Stomach (tissue), 19 donors: Measurements from ENCODE around the gene ZNF397. TPM values are rescaled to one million over a fixed set of nuclear protein-coding genes. Genes with fewer than 3 reads are reported as not detected.
A peak's percentile ranks its signal among the peaks of the same experiment; 100 is the strongest.

Source experiments
- DNase-seq, 2 donors: peaks; one replicate each; pipeline versions ENCODE4 v3.0.0 to v3.0.0-alpha.2; 2013 to 2019
- H3K27ac ChIP-seq, 5 donors: fragments of 200-600 bp in 4 of 5; sonication (generic) in 4 of 5; one replicate each; pipeline ENCODE4 v1.5.1; 2013 to 2019; ENCODE audit warnings: mild to moderate bottlenecking in 1 of 5, moderate library complexity in 1 of 5
- H3K27me3 ChIP-seq, 3 donors: fragments of 200-600 bp; sonication (generic); one replicate each; pipeline ENCODE4 v1.5.1; 2017 to 2019; ENCODE audit warnings: mixed run types in 1 of 3
- H3K36me3 ChIP-seq, 4 donors: fragments of 200-600 bp; sonication (generic); 1 replicate in 3 of 4; 2 replicates in 1 of 4; pipeline ENCODE4 v1.5.1; 2016 to 2019
- H3K4me1 ChIP-seq, 4 donors: fragments of 200-600 bp; sonication (generic); one replicate each; pipeline ENCODE4 v1.5.1; 2016 to 2019
- H3K4me3 ChIP-seq, 4 donors: fragments of 200-600 bp; sonication (generic) in 3 of 4; one replicate each; pipeline ENCODE4 v1.5.1; 2016 to 2019; ENCODE audit warnings: mild to moderate bottlenecking in 1 of 4
- H3K9me3 ChIP-seq, 4 donors: fragments of 200-600 bp; sonication (generic); one replicate each; pipeline ENCODE4 v1.5.1; 2016 to 2019
- CTCF ChIP-seq, 7 experiments: fragments of 450-650 bp in 4 of 7; fragments of 200-600 bp in 3 of 7; sonication (generic) in 3 of 7; IDR thresholded peaks; one replicate each; pipeline ENCODE4 v1.5.1; 2016 to 2019; ENCODE audit warnings: antibody characterized with exemption in 7 of 7, control low read depth in 2 of 7, mild to moderate bottlenecking in 1 of 7
- EP300 ChIP-seq: sonication (generic); formaldehyde crosslinking; IDR thresholded peaks from one replicate; pipeline ENCODE4 v1.6.1; 2017; ENCODE audit warnings: antibody characterized with exemption
- POLR2A ChIP-seq, 4 donors: fragments of 450-650 bp; IDR thresholded peaks; one replicate each; pipeline ENCODE4 v1.6.1; 2016; ENCODE audit warnings: antibody characterized with exemption in 4 of 4, control low read depth in 2 of 4, mild to moderate bottlenecking in 1 of 4, moderate library complexity in 1 of 4
- POLR2AphosphoS5 ChIP-seq, 3 donors: sonication (generic); formaldehyde crosslinking; IDR thresholded peaks; one replicate each; pipeline ENCODE4 v1.6.1; 2016; ENCODE audit warnings: antibody characterized with exemption in 3 of 3
- WGBS, 5 donors: extraction: QIAGEN DNeasy Blood & Tissue Kit in 3 of 5; methylation state at CpG; one replicate each; pipeline versions ENCODE4 v1.1.5 to v1.1.7; 2013 to 2018; 5-methylcytosine and 5-hydroxymethylcytosine counted together
- intact Hi-C: fragments of 100-400 bp; cut with DNase I; formaldehyde crosslinking; loops from one replicate; pipeline ENCODE4 v1.15.1; 2023; ENCODE audit warnings: low total_unique reads
- long read RNA-seq, 10 donors: transcript quantifications; one replicate each; lab custom pipeline, GENCODE V29; 2026
- polyA plus RNA-seq, 3 donors: library from polyadenylated mRNA; stranded (reverse); fragments of 200-250 nt; gene quantifications; one replicate each; pipeline ENCODE4 v1.2.3, GENCODE V29; 2013
- total RNA-seq, 5 donors: library from RNA; depleted of rRNA; stranded (reverse); fragments of >200 nt; gene quantifications; one replicate each; pipeline versions ENCODE4 v1.1.0 to v1.2.3, GENCODE V29; 2014 to 2016
- donor health status: healthy with polysubstance abuse.
- donor health status: Bipolar disorder and iron deficiency.
- donor health status: healthy.

ZNF397 gene
- total RNA-seq (10 to 100 TPM; 15.4 to 45.5 (median 32.1) TPM), polyA plus RNA-seq (10 to 100 TPM; 10.9 to 20.2 (median 10.9) TPM)
- long read RNA-seq, donor 1, partial matches to known transcripts, result 0 of 1 reads
- long read RNA-seq, donor 1, other reads (novel, unspliced or antisense), result 0 of 1 reads
- long read RNA-seq, donor 2, partial matches to known transcripts, result 0 of 1 reads
- long read RNA-seq, donor 2, other reads (novel, unspliced or antisense), result 0 of 1 reads
- long read RNA-seq, donor 3, full-length matches to known transcripts, result 2 of 28 reads
- long read RNA-seq, donor 3, partial matches to known transcripts, result 26 of 28 reads
- long read RNA-seq, donor 3, other reads (novel, unspliced or antisense), result 0 of 28 reads
- long read RNA-seq, donor 4, partial matches to known transcripts, result 0 of 2 reads
- long read RNA-seq, donor 4, other reads (novel, unspliced or antisense), result 0 of 2 reads
- long read RNA-seq, donor 5, partial matches to known transcripts, result 0 of 2 reads
- long read RNA-seq, donor 5, other reads (novel, unspliced or antisense), result 0 of 2 reads
- long read RNA-seq, donor 6, full-length matches to known transcripts, result 8 of 8 reads
- long read RNA-seq, donor 6, partial matches to known transcripts, result 0 of 8 reads
- long read RNA-seq, donor 6, other reads (novel, unspliced or antisense), result 0 of 8 reads
- long read RNA-seq, donor 7, full-length matches to known transcripts, result 1 of 1 reads
- long read RNA-seq, donor 7, partial matches to known transcripts, result 0 of 1 reads
- long read RNA-seq, donor 7, other reads (novel, unspliced or antisense), result 0 of 1 reads
- long read RNA-seq, donor 8, full-length matches to known transcripts, result 9 of 9 reads
- long read RNA-seq, donor 8, partial matches to known transcripts, result 0 of 9 reads
- long read RNA-seq, donor 8, other reads (novel, unspliced or antisense), result 0 of 9 reads
- long read RNA-seq, donor 9, full-length matches to known transcripts, result 5 of 14 reads
- long read RNA-seq, donor 9, partial matches to known transcripts, result 9 of 14 reads
- long read RNA-seq, donor 9, other reads (novel, unspliced or antisense), result 0 of 14 reads
- long read RNA-seq, donor 10, full-length matches to known transcripts, result 2 of 2 reads
- long read RNA-seq, donor 10, partial matches to known transcripts, result 0 of 2 reads
- long read RNA-seq, donor 10, other reads (novel, unspliced or antisense), result 0 of 2 reads

DNA sequence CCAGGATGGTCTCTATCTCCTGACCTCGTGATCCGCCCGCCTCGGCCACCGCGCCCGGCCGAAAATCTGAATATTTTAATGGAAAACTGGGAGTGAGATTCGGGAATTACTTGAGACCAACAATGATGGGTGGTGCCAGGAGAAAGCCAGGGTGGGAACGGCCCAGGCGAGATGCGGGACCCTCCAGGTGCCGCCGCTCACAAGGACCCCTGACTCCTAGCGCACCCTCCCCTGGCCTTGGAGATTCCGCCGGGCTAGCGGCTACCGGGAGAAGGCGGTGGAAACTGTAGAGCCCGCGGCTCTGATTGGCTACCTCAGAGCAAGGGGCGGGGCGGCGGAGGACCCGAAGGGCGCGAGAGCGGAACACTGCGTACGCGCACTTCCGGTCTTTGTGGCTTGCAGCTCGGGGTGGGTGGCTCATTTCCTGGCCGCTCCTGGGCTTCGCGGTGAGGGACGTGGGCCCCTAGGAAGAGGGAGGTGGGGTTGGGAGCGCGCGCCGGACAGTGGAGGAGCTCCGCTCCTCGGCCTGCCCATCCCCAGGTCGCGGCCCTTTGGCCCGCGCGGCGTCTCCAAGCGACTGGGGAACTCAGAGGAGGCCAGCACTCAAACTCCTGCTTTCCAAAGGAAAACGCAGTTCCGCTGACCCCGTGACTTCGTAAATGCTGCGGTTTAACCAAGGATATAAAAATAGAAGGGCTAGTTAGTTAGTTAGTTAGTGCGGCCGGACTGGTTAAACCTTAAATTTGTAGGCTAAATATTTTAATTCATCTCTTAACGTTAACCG lies at the start of gene ZNF397:
Gene ZNF397, plus strand, starts transcription at position 371 of the 784 bp plus-strand sequence. CDS start 1,437 bp downstream, outside the sequence.
- Histone ChIP-seq H3K4me1 (peaks cover 7 to 26% (median 14%) of the 10 kb centered on the region in 4 donors), H3K9me3 (peaks cover 0 to 13% (median 0%) of the 10 kb centered on the region in 4 donors), H3K36me3 (peaks cover 34 to 36% (median 35%) of the 10 kb centered on the region in 4 donors), H3K27ac (peak within 1 kb of the TSS; percentile 95 to 98 (median 97)), H3K27me3 (no peaks in the 10 kb centered on the region), H3K4me3 (peak within 1 kb of the TSS; percentile 59 to 78 (median 68))
- WGBS, 5 donors, result 0 to 1% (median 0%) methylated on average over 28 to 60 of the region's 60 CpGs
- intact Hi-C loops, result no loop called here
- DNase-seq, result peak; percentile 98 to 99
- peak in 2 of 4 donors; percentile 94 to 95 for TF ChIP-seq POLR2A (IDR thresholded peaks at IDR 0.05)
- TF ChIP-seq CTCF (IDR thresholded peaks at IDR 0.05), result peak in 1 of 7 experiments; percentile 24
- peak; percentile 97 to 99 (median 98) for TF ChIP-seq POLR2AphosphoS5 (IDR thresholded peaks at IDR 0.05)
- TF ChIP-seq EP300, result peak; percentile 14

- 76 to 90% (median 85%) methylated on average over 5 of the region's 5 CpGs for WGBS, 5 donors
- Histone ChIP-seq H3K36me3 (no peaks in the 10 kb centered on the region), H3K4me1 (no peaks in the 10 kb centered on the region), H3K4me3 (no peak overlapping the region), H3K27ac (no peak overlapping the region), H3K9me3 (no peaks in the 10 kb centered on the region), H3K27me3 (no peaks in the 10 kb centered on the region)
- no peak for DNase-seq
- TF ChIP-seq EP300 (no peak), POLR2AphosphoS5 (IDR thresholded peaks at IDR 0.05) (no peak), CTCF (IDR thresholded peaks at IDR 0.05) (no peak), POLR2A (IDR thresholded peaks at IDR 0.05) (no peak)
- intact Hi-C loops, result no loop called here
These were observed 49.2 kb upstream of the ZNF397 start for GRCh38 chr18:35191698-35192025.

- WGBS, 5 donors, result 93 to 97% (median 94%) methylated on average over 4 of the region's 4 CpGs
- TF ChIP-seq POLR2A (IDR thresholded peaks at IDR 0.05) (no peak), CTCF (IDR thresholded peaks at IDR 0.05) (no peak), EP300 (no peak), POLR2AphosphoS5 (IDR thresholded peaks at IDR 0.05) (no peak)
These were observed 48.4 kb upstream of the ZNF397 start for GRCh38 chr18:35192415-35192814.

More at GRCh38 chr18:35192415-35192814, 48.4 kb upstream of the ZNF397 start:
- Histone ChIP-seq H3K27me3 (no peaks in the 10 kb centered on the region), H3K4me1 (no peaks in the 10 kb centered on the region), H3K36me3 (no peaks in the 10 kb centered on the region), H3K4me3 (no peak overlapping the region), H3K9me3 (no peaks in the 10 kb centered on the region), H3K27ac (no peak overlapping the region)
- DNase-seq, result no peak
- intact Hi-C loops, result no loop called here
